Glutamatergic neuron (in vitro differentiated cells): ENCODE results near the gene DDT. TPM values are rescaled to one million over a fixed set of nuclear protein-coding genes. Genes with fewer than 3 reads are reported as not detected.

Source experiments
- total RNA-seq: library from RNA; stranded (reverse); fragmentation: NEBNext Ultra II Directional; extraction: Animal tissue kit (Norgen Biotek cat#: 25700); gene quantifications from one replicate; pipeline ENCODE4 v1.2.1, GENCODE V29; 2021; ENCODE audit not compliant: unreplicated experiment

The DDT gene
- total RNA-seq, 1 donor from 2014 or later: 95.9 TPM

Other genes starting within 250 kb of the DDT start
- 9.0 TPM for gene ZNF70, start 223.3 kb downstream of the DDT start, total RNA-seq
- gene VPREB3, start 220.0 kb downstream of the DDT start, total RNA-seq: not detected
- gene C22orf15, start 211.5 kb downstream of the DDT start, total RNA-seq: not detected
- gene CHCHD10, start 206.5 kb downstream of the DDT start, total RNA-seq: 35.9 TPM
- gene MMP11, start 201.6 kb downstream of the DDT start, total RNA-seq: 28.8 TPM
- gene SMARCB1, start 187.5 kb downstream of the DDT start, total RNA-seq: 227 TPM
- 1.2 TPM for gene DERL3, start 135.4 kb downstream of the DDT start, total RNA-seq
- 52.4 TPM for gene SLC2A11, start 116.6 kb downstream of the DDT start, total RNA-seq
- 581 TPM for gene MIF, start 80.1 kb downstream of the DDT start, total RNA-seq
- 11.9 TPM for gene GSTT2B, start 13.2 kb downstream of the DDT start, total RNA-seq
- 0.96 TPM for gene DDTL, start 7.6 kb downstream of the DDT start, total RNA-seq
- gene GSTT2, start 5.7 kb upstream of the DDT start, total RNA-seq: 0.76 TPM
- not detected for gene GSTT4, start 31.0 kb upstream of the DDT start, total RNA-seq
- gene CABIN1, start 36.9 kb upstream of the DDT start, total RNA-seq: 72.5 TPM
- gene SUSD2, start 207.0 kb upstream of the DDT start, total RNA-seq: 123 TPM